Osteocyte (in vitro differentiated cells): Measurements from ENCODE around the gene CACNA1D. TPM values are rescaled to one million over a fixed set of nuclear protein-coding genes. Genes with fewer than 3 reads are reported as not detected.

Experiments
- DNase-seq: peaks from one replicate; pipeline ENCODE4 v3.0.0; 2021; ENCODE audit warnings: mixed read lengths; ENCODE audit not compliant: unreplicated experiment; ENCODE audit errors: extremely low spot score
- H3K27ac Mint-ChIP-seq: one replicate; pipeline ENCODE4 v1.8.0; 2021; ENCODE audit warnings: mild to moderate bottlenecking, mixed read lengths; ENCODE audit not compliant: unreplicated experiment
- H3K27me3 Mint-ChIP-seq: one replicate; pipeline ENCODE4 v1.8.0; 2021; ENCODE audit warnings: mixed read lengths; ENCODE audit not compliant: unreplicated experiment
- H3K36me3 Mint-ChIP-seq: one replicate; pipeline ENCODE4 v1.8.0; 2021; ENCODE audit warnings: mixed read lengths; ENCODE audit not compliant: unreplicated experiment
- H3K4me1 Mint-ChIP-seq: one replicate; pipeline ENCODE4 v1.8.0; 2021; ENCODE audit warnings: mixed read lengths; ENCODE audit not compliant: unreplicated experiment
- H3K4me3 Mint-ChIP-seq: one replicate; pipeline ENCODE4 v1.8.0; 2021; ENCODE audit warnings: mild to moderate bottlenecking, moderate library complexity, mixed read lengths; ENCODE audit not compliant: unreplicated experiment
- H3K9me3 Mint-ChIP-seq: one replicate; pipeline ENCODE4 v1.8.0; 2021; ENCODE audit warnings: mixed read lengths; ENCODE audit not compliant: unreplicated experiment
- CTCF ChIP-seq: fragments of 200-600 bp; sonication (generic); IDR thresholded peaks from 2 replicates; pipeline ENCODE4 v1.5.0; 2021; ENCODE audit warnings: antibody characterized with exemption, mild to moderate bottlenecking, moderate library complexity
- total RNA-seq: library from RNA; stranded (reverse); gene quantifications from 2 replicates; pipeline ENCODE4 v1.2.1, GENCODE V29; 2021

The CACNA1D gene
- total RNA-seq, 1 donor from 2014 or later = 0.48 TPM

GRCh38 chr3:53753518-53754183 lies 259.2 kb downstream of the CACNA1D start:
- Mint-ChIP-seq H3K27ac (no peak overlapping the region), H3K4me1 (no peaks in the 10 kb centered on the region), H3K36me3 (no peaks in the 10 kb centered on the region), H3K27me3 (peaks cover 19% of the 10 kb centered on the region), H3K4me3 (no peak overlapping the region), H3K9me3 (no peaks in the 10 kb centered on the region)
- DNase-seq = no peak
- no peak for TF ChIP-seq CTCF

GRCh38 chr3:53754325-53754724 lies 259.9 kb downstream of the CACNA1D start:
- no peak for TF ChIP-seq CTCF
- no peak overlapping the region for H3K4me3 Mint-ChIP-seq
- no peaks in the 10 kb centered on the region for H3K9me3 Mint-ChIP-seq
- peaks cover 19% of the 10 kb centered on the region for H3K27me3 Mint-ChIP-seq
- no peaks in the 10 kb centered on the region for H3K36me3 Mint-ChIP-seq
- no peaks in the 10 kb centered on the region for H3K4me1 Mint-ChIP-seq
- H3K27ac Mint-ChIP-seq = no peak overlapping the region
- DNase-seq = no peak

GRCh38 chr3:53758846-53759245 lies 264.4 kb downstream of the CACNA1D start:
- Mint-ChIP-seq H3K4me1 (no peaks in the 10 kb centered on the region), H3K9me3 (no peaks in the 10 kb centered on the region), H3K4me3 (no peak overlapping the region), H3K36me3 (no peaks in the 10 kb centered on the region), H3K27me3 (peaks cover 18% of the 10 kb centered on the region), H3K27ac (no peak overlapping the region)
- DNase-seq = no peak
- TF ChIP-seq CTCF = no peak

GRCh38 chr3:53763353-53763752 lies 268.9 kb downstream of the CACNA1D start:
- H3K9me3 Mint-ChIP-seq = no peaks in the 10 kb centered on the region

More at GRCh38 chr3:53763353-53763752, 268.9 kb downstream of the CACNA1D start:
- Mint-ChIP-seq H3K27ac (no peak overlapping the region), H3K36me3 (no peaks in the 10 kb centered on the region), H3K27me3 (peaks cover 18% of the 10 kb centered on the region), H3K4me1 (no peaks in the 10 kb centered on the region), H3K4me3 (no peak overlapping the region)
- TF ChIP-seq CTCF = no peak
- no peak for DNase-seq
